ENCODE results near the gene TFCP2L1. TPM values are rescaled to one million over a fixed set of nuclear protein-coding genes. Genes with fewer than 3 reads are reported as not detected.

TFCP2L1 gene
- total and polyA plus RNA-seq, 9 donors: 0.05 to 13.8 (median 0.86) TPM; not detected in 1

DNA sequence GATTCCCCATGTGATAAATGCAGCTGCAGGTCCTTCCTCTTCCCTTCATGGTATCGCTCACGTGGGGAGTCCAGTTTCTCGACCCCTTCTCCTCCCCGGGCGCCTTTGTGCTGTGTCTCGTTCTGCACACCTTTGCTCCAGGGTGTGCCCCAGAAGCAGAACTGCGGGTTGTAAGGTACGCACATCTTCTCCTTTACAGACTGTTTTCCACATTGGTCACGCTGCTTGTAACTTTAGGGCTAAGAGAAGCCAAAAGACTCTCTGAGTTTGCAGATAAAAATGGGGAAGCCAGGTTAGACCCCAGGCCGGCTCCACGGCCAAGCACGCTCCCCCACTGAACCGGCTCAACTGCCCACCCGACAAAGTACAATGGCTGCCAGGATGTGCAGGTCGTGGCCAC lies 45.9 kb upstream of the TFCP2L1 start:
- DNase-seq: no peak
- Histone ChIP-seq H3K4me1 (ENCODE audit: insufficient read depth) (no peaks in the 10 kb centered on the region), H3K27ac (no peak overlapping the region), H3K4me3 (no peak overlapping the region), H3K9me3 (no peaks in the 10 kb centered on the region), H3K36me3 (no peaks in the 10 kb centered on the region), H3K27me3 (no peaks in the 10 kb centered on the region)
- WGBS, 3 donors: 88 to 92% (median 89%) methylated on average over 15 of the region's 15 CpGs
- intact Hi-C loops (cut with DNase I): no loop called here
- TF ChIP-seq, protein P1, sequence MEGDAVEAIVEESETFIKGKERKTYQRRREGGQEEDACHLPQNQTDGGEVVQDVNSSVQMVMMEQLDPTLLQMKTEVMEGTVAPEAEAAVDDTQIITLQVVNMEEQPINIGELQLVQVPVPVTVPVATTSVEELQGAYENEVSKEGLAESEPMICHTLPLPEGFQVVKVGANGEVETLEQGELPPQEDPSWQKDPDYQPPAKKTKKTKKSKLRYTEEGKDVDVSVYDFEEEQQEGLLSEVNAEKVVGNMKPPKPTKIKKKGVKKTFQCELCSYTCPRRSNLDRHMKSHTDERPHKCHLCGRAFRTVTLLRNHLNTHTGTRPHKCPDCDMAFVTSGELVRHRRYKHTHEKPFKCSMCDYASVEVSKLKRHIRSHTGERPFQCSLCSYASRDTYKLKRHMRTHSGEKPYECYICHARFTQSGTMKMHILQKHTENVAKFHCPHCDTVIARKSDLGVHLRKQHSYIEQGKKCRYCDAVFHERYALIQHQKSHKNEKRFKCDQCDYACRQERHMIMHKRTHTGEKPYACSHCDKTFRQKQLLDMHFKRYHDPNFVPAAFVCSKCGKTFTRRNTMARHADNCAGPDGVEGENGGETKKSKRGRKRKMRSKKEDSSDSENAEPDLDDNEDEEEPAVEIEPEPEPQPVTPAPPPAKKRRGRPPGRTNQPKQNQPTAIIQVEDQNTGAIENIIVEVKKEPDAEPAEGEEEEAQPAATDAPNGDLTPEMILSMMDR (IDR thresholded peaks at IDR 0.05): no peak
- TF ChIP-seq EP300 (IDR thresholded peaks at IDR 0.05) (no peak), POLR2A (IDR thresholded peaks at IDR 0.05) (no peak)

DNA sequence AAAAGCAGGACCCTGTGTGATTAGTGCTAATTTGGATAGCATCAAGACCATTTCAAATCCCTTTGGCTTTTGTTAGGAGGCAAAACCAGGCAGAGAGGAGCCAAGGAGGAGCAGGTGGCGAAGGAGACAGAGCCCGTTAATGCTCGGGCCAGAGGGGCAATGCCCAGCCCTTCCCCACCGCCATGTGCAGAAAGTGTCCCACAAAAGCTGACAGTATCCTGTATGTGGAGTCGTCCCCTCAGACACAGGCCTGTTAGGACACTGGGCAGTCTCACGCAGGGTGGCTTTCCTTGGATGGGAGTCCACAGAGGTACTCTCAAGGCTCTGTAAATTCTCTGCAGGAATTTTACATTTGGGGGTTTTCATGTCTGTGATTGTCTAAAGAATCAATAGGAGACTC lies 44.8 kb upstream of the TFCP2L1 start:
- no peak overlapping the region for H3K4me3 ChIP-seq
- H3K9me3 ChIP-seq: no peaks in the 10 kb centered on the region
- 86 to 89% (median 87%) methylated on average over 6 of the region's 6 CpGs for WGBS, 3 donors
- no peak overlapping the region for H3K27ac ChIP-seq
- H3K36me3 ChIP-seq: no peaks in the 10 kb centered on the region
- H3K4me1 ChIP-seq (ENCODE audit: insufficient read depth): no peaks in the 10 kb centered on the region
- TF ChIP-seq, protein P1 (IDR thresholded peaks at IDR 0.05): no peak
- TF ChIP-seq POLR2A (IDR thresholded peaks at IDR 0.05): no peak
- no peak for TF ChIP-seq EP300 (IDR thresholded peaks at IDR 0.05)
- DNase-seq: no peak
- intact Hi-C loops (cut with DNase I): no loop called here
- no peaks in the 10 kb centered on the region for H3K27me3 ChIP-seq

DNA sequence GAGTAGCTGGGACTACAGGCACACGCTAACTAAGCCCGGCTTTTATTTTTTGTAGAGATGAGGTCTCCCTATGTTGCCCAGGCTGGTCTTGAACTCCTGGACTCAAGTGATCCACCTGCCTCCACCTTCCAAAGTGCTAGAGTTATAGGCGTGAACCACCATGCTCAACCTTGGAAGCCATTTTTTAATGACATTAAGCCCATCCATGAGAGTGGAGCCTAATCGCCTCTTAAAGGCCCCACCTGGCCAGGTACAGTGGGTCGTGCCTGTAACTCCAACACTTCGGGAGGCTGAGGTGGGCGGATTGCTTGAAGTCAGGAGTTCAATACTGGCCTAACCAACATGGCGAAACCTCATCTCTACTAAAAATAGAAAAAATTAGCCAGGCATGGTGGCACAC lies 41.6 kb upstream of the TFCP2L1 start:
- TF ChIP-seq POLR2A (IDR thresholded peaks at IDR 0.05) (no peak), EP300 (IDR thresholded peaks at IDR 0.05) (no peak)
- TF ChIP-seq, protein P1 (IDR thresholded peaks at IDR 0.05): no peak
- intact Hi-C loops (cut with DNase I): no loop called here
- WGBS, 3 donors: 94 to 98% (median 95%) methylated on average over 8 of the region's 8 CpGs

DNA sequence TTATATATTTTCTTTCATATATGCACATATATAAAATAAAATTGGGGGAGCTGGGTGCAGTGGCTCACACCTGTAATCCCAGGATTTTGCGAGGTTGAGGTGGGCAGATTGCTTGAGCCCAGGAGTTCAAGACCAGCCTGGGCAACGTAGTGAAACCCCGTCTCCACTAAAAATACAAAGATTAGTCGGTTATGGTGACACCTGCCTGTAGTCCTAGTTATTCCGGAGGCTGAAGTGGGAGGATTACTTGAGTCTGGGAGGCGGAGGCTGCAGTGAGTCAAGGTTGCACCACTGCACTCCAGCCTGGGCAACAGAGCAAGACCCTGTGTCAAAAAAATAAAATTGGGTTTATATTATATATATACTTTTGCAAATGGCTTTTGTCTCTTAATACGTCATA lies 39.6 kb upstream of the TFCP2L1 start:
- TF ChIP-seq POLR2A (IDR thresholded peaks at IDR 0.05): no peak
- TF ChIP-seq, protein P1 (IDR thresholded peaks at IDR 0.05): no peak
- no peak for TF ChIP-seq EP300 (IDR thresholded peaks at IDR 0.05)
- H3K36me3 ChIP-seq: no peaks in the 10 kb centered on the region
- H3K27me3 ChIP-seq: no peaks in the 10 kb centered on the region
- H3K9me3 ChIP-seq: no peaks in the 10 kb centered on the region
- H3K4me1 ChIP-seq (ENCODE audit: insufficient read depth): no peaks in the 10 kb centered on the region
- no peak for DNase-seq
- H3K27ac ChIP-seq: no peak overlapping the region
- 92 to 94% (median 93%) methylated on average over 7 of the region's 7 CpGs for WGBS, 3 donors
- H3K4me3 ChIP-seq: no peak overlapping the region
- intact Hi-C loops (cut with DNase I): no loop called here

More for the DNA sequence above, 41.6 kb upstream of the TFCP2L1 start:
- Histone ChIP-seq H3K4me1 (ENCODE audit: insufficient read depth) (no peaks in the 10 kb centered on the region), H3K27ac (no peak overlapping the region), H3K4me3 (no peak overlapping the region), H3K27me3 (no peaks in the 10 kb centered on the region), H3K36me3 (no peaks in the 10 kb centered on the region), H3K9me3 (no peaks in the 10 kb centered on the region)
- DNase-seq: no peak
